Measurements from ENCODE around the gene IKZF1. TPM values are rescaled to one million over a fixed set of nuclear protein-coding genes. Genes with fewer than 3 reads are reported as not detected.

The IKZF1 gene
- total RNA-seq, 1 experiment from 2014 or later: 0.57 TPM

DNA sequence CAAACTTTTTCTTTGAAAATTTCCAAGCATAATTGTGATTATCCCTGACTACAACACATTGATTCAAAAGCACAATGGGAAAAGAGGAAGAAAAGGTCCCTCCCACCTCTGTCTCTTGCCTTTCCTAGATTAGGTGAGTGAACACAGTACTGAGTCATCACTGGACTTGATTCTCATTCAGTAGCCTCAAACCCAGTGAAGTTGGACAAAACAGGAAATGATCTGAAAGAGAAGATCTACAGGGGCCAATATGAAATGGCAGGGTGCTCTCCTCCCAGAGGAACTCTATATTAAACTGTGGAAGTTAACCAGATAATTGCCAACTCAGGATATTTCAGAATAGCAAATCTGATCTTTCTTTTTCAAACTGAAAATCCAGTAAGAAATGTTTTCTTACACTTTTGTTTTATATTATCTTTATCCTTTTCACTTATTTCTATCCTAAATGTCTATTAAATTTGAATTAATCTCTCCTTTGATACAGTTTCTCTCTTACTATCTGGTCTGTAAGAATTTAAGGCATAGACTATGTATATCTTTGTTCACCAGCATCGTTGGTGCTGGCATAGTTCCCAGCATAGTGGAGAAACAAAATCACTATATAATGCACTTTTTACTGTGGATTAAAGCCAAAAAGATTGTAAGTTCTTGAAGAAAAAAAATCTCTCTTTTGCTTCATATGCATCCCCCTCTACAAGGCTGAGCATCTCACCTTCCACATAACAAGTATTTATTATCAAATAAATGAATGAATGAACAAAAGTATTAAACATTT, 41.4 kb upstream of the IKZF1 start:
- no peak overlapping the region for H3K27ac ChIP-seq (ENCODE audit: low read depth, low read length)
- ChIA-PET CTCF (no interaction called here), RAD21 (ENCODE audit: low non-redundant PET in 1 of 2, low total read pairs in 2 of 2, uncharacterized antibody in 2 of 2, unreplicated experiment in 2 of 2) (no interaction called here), POLR2A (no interaction called here)
- H3K4me2 ChIP-seq (ENCODE audit: low read length): no peak overlapping the region
- intact Hi-C loops (cut with micrococcal nuclease): no loop called here
- H3K9me3 ChIP-seq (ENCODE audit: control insufficient read depth in 1 of 2, insufficient read depth in 1 of 2, low read depth in 1 of 2, low read length in 2 of 2): no peaks in the 10 kb centered on the region
- TF ChIP-seq FOSL1 (IDR thresholded peaks at IDR 0.05; ENCODE audit: low read depth): no peak
- no peak for TF ChIP-seq TCF7L2 (IDR thresholded peaks at IDR 0.05; ENCODE audit: borderline replicate concordance, extremely low read depth, insufficient read depth, insufficient read length)
- TF ChIP-seq YY1 (IDR thresholded peaks at IDR 0.05; ENCODE audit: extremely low read depth, insufficient replicate concordance, low read depth, low read length): no peak
- TF ChIP-seq CEBPB (IDR thresholded peaks at IDR 0.05; ENCODE audit: low read depth): no peak
- no peak for TF ChIP-seq ZFX (IDR thresholded peaks at IDR 0.05)
- H4K20me1 ChIP-seq (ENCODE audit: insufficient read depth): no peaks in the 10 kb centered on the region
- H3K36me3 ChIP-seq (ENCODE audit: control insufficient read depth in 1 of 2, insufficient read depth in 2 of 2, low read length in 2 of 2): no peaks in the 10 kb centered on the region
- no peak overlapping the region for H3K9ac ChIP-seq (ENCODE audit: low read length)
- H3K27me3 ChIP-seq (ENCODE audit: insufficient read depth, low read length): no peaks in the 10 kb centered on the region
- BruUV-seq (replicated peaks): no TSS peak
- no peak for DNase-seq (ENCODE audit: low read depth, low spot score)
- no peaks in the 10 kb centered on the region for H3K4me1 ChIP-seq (ENCODE audit: control insufficient read depth in 1 of 2, insufficient read depth in 2 of 2, low read length in 2 of 2)
- no peak overlapping the region for H3K4me3 ChIP-seq (replicated peaks in 1 of 2; ENCODE audit: low read depth in 1 of 2, low read length in 2 of 2)
- no peaks in the 10 kb centered on the region for H3K79me2 ChIP-seq (ENCODE audit: insufficient read depth, low read length)
- H3K9me2 ChIP-seq (ENCODE audit: insufficient read depth): no peaks in the 10 kb centered on the region
- no peak overlapping the region for H2AFZ ChIP-seq (ENCODE audit: low read depth, low read length, poor library complexity, severe bottlenecking)
- no peak for ATAC-seq

GRCh38 chr7:50264908-50265307, 39.6 kb upstream of the IKZF1 start:
- Histone ChIP-seq H3K27me3 (ENCODE audit: insufficient read depth, low read length) (no peaks in the 10 kb centered on the region), H3K4me3 (replicated peaks in 1 of 2; ENCODE audit: low read depth in 1 of 2, low read length in 2 of 2) (no peak overlapping the region), H3K36me3 (ENCODE audit: control insufficient read depth in 1 of 2, insufficient read depth in 2 of 2, low read length in 2 of 2) (no peaks in the 10 kb centered on the region), H3K9ac (ENCODE audit: low read length) (no peak overlapping the region), H3K4me2 (ENCODE audit: low read length) (no peak overlapping the region), H3K9me2 (ENCODE audit: insufficient read depth) (no peaks in the 10 kb centered on the region), H2AFZ (ENCODE audit: low read depth, low read length, poor library complexity, severe bottlenecking) (no peak overlapping the region), H3K79me2 (ENCODE audit: insufficient read depth, low read length) (no peaks in the 10 kb centered on the region), H3K9me3 (ENCODE audit: control insufficient read depth in 1 of 2, insufficient read depth in 1 of 2, low read depth in 1 of 2, low read length in 2 of 2) (no peaks in the 10 kb centered on the region), H3K4me1 (ENCODE audit: control insufficient read depth in 1 of 2, insufficient read depth in 2 of 2, low read length in 2 of 2) (no peaks in the 10 kb centered on the region), H3K27ac (ENCODE audit: low read depth, low read length) (no peak overlapping the region), H4K20me1 (ENCODE audit: insufficient read depth) (no peaks in the 10 kb centered on the region)
- ChIA-PET CTCF (no interaction called here), RAD21 (ENCODE audit: low non-redundant PET in 1 of 2, low total read pairs in 2 of 2, uncharacterized antibody in 2 of 2, unreplicated experiment in 2 of 2) (no interaction called here), POLR2A (no interaction called here)
- intact Hi-C loops (cut with micrococcal nuclease): no loop called here
- ATAC-seq: no peak
- no peak for TF ChIP-seq CEBPB (IDR thresholded peaks at IDR 0.05; ENCODE audit: low read depth)
- TF ChIP-seq SRF (IDR thresholded peaks at IDR 0.05; ENCODE audit: low read depth): no peak
- TF ChIP-seq EZH2phosphoT487 (IDR thresholded peaks at IDR 0.05; ENCODE audit: borderline replicate concordance): no peak
- TF ChIP-seq ZBTB33 (IDR thresholded peaks at IDR 0.05; ENCODE audit: extremely low read depth, insufficient replicate concordance, low read length): no peak
- TF ChIP-seq, protein P1, sequence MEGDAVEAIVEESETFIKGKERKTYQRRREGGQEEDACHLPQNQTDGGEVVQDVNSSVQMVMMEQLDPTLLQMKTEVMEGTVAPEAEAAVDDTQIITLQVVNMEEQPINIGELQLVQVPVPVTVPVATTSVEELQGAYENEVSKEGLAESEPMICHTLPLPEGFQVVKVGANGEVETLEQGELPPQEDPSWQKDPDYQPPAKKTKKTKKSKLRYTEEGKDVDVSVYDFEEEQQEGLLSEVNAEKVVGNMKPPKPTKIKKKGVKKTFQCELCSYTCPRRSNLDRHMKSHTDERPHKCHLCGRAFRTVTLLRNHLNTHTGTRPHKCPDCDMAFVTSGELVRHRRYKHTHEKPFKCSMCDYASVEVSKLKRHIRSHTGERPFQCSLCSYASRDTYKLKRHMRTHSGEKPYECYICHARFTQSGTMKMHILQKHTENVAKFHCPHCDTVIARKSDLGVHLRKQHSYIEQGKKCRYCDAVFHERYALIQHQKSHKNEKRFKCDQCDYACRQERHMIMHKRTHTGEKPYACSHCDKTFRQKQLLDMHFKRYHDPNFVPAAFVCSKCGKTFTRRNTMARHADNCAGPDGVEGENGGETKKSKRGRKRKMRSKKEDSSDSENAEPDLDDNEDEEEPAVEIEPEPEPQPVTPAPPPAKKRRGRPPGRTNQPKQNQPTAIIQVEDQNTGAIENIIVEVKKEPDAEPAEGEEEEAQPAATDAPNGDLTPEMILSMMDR (IDR thresholded peaks at IDR 0.05 in 2 of 3, conservative IDR thresholded peaks at IDR 0.05 in 1 of 3; ENCODE audit: borderline replicate concordance in 1 of 3, insufficient read depth in 1 of 3, low read depth in 2 of 3, low read length in 2 of 3): no peak
- TF ChIP-seq YY1 (IDR thresholded peaks at IDR 0.05; ENCODE audit: extremely low read depth, insufficient replicate concordance, low read depth, low read length): no peak
- TF ChIP-seq POLR2AphosphoS5 (IDR thresholded peaks at IDR 0.05; ENCODE audit: low read depth, low read length): no peak
- BruUV-seq (replicated peaks): no TSS peak
- DNase-seq (ENCODE audit: low read depth, low spot score): no peak
